Stimulated activated CD8-positive, alpha-beta memory T cell treated with anti-CD3 and anti-CD28 coated beads, Interleukin-4, amount 100 ng/mL, for 1 hour (primary cell): ENCODE results near the gene NCKAP5.

Experiments
- DNase-seq, 2 donors: peaks; one replicate each; pipeline ENCODE4 v3.0.0-alpha.2; 2020; ENCODE audit warnings: low read depth in 2 of 2, low spot score in 1 of 2

The NCKAP5 gene

GRCh38 chr2:133166031-133166430 is 402.2 kb downstream of the NCKAP5 start:
- DNase-seq, result no peak

- no peak for DNase-seq
Observed at GRCh38 chr2:133163111-133163510, 405.2 kb downstream of the NCKAP5 start.

GRCh38 chr2:133158442-133158841 is 409.8 kb downstream of the NCKAP5 start:
- DNase-seq, result no peak

- DNase-seq, result no peak
Observed at GRCh38 chr2:133158024-133158423, 410.2 kb downstream of the NCKAP5 start.

GRCh38 chr2:133157141-133157540 is 411.1 kb downstream of the NCKAP5 start:
- no peak for DNase-seq

GRCh38 chr2:133152801-133153200 is 415.5 kb downstream of the NCKAP5 start:
- no peak for DNase-seq

GRCh38 chr2:133148187-133148586 is 420.1 kb downstream of the NCKAP5 start:
- no peak for DNase-seq

GRCh38 chr2:133146893-133147292 is 421.4 kb downstream of the NCKAP5 start:
- DNase-seq, result no peak

- no peak for DNase-seq
Observed at GRCh38 chr2:133143645-133144044, 424.6 kb downstream of the NCKAP5 start.

- no peak for DNase-seq
Observed at GRCh38 chr2:133142087-133142486, 426.2 kb downstream of the NCKAP5 start.

GRCh38 chr2:133140620-133141019 is 427.6 kb downstream of the NCKAP5 start:
- DNase-seq, result no peak

- DNase-seq, result no peak
Observed at GRCh38 chr2:133139847-133140533, 428.3 kb downstream of the NCKAP5 start.

GRCh38 chr2:133138693-133139092 is 429.6 kb downstream of the NCKAP5 start:
- DNase-seq, result no peak

- no peak for DNase-seq
Observed at GRCh38 chr2:133135035-133135654, 433.1 kb downstream of the NCKAP5 start.

GRCh38 chr2:133130548-133131246 is 437.6 kb downstream of the NCKAP5 start:
- no peak for DNase-seq

GRCh38 chr2:133124446-133124845 is 443.8 kb downstream of the NCKAP5 start:
- no peak for DNase-seq

GRCh38 chr2:133123904-133124303 is 444.4 kb downstream of the NCKAP5 start:
- DNase-seq, result no peak

- DNase-seq, result no peak
Observed at GRCh38 chr2:133123393-133123792, 444.9 kb downstream of the NCKAP5 start.

- no peak for DNase-seq
Observed at GRCh38 chr2:133122529-133122928, 445.7 kb downstream of the NCKAP5 start.

- DNase-seq, result no peak
Observed at GRCh38 chr2:133120310-133120709, 448.0 kb downstream of the NCKAP5 start.

GRCh38 chr2:133110201-133110600 is 458.1 kb downstream of the NCKAP5 start:
- no peak for DNase-seq

- DNase-seq, result no peak
Observed at GRCh38 chr2:133109772-133110171, 458.5 kb downstream of the NCKAP5 start.
